ENCODE data around the gene AKAP17A.
"Not testable (repeated sequence)": the region's sequence is repeated elsewhere in the genome, so short reads cannot be mapped to it uniquely, and the experiment has no call there.

The AKAP17A gene, protein sequence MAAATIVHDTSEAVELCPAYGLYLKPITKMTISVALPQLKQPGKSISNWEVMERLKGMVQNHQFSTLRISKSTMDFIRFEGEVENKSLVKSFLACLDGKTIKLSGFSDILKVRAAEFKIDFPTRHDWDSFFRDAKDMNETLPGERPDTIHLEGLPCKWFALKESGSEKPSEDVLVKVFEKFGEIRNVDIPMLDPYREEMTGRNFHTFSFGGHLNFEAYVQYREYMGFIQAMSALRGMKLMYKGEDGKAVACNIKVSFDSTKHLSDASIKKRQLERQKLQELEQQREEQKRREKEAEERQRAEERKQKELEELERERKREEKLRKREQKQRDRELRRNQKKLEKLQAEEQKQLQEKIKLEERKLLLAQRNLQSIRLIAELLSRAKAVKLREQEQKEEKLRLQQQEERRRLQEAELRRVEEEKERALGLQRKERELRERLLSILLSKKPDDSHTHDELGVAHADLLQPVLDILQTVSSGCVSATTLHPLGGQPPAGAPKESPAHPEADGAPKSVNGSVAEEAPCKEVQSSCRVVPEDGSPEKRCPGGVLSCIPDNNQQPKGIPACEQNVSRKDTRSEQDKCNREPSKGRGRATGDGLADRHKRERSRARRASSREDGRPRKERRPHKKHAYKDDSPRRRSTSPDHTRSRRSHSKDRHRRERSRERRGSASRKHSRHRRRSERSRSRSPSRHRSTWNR

DNA sequence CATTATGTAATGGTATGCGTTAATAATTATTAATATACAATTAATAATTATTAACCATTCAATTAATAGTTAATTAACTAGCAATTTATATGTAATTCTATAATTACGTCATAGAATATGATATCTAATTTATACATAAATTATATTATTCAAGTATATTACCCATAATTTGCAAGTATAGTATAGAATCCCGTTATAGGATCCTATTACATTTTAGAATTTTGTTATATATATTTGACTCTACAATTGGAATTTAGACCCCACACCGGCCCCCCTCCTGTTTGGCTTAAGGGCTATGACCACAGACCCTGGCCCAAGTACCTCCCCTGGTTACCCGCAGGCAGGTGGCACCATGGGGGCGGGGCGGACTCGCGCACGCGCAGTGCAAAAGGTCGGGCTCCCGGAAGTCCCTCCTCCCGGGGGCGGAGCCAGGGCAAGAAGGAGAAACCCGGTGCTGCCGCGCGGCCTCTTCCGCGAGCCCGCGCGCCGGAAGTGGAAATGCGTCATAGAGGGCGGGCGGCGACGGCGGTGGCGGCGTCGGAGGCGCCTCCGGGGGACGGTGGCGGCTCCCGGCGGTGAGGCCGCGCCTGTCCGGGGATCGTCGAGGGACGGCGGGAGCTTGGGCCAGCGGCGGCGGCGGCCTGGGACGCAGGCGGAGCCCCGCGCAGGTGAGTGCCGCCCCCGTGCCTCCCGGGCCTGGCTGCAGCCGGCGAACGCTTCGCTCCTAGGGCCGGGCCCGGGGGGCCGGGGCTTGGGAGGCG is at the start of gene AKAP17A:
TSS of gene AKAP17A (plus strand) at position 503 of the 761 bp plus-strand sequence. CDS start 1,859 bp downstream, outside the sequence.
- DNase-seq: peak; percentile 96

DNA sequence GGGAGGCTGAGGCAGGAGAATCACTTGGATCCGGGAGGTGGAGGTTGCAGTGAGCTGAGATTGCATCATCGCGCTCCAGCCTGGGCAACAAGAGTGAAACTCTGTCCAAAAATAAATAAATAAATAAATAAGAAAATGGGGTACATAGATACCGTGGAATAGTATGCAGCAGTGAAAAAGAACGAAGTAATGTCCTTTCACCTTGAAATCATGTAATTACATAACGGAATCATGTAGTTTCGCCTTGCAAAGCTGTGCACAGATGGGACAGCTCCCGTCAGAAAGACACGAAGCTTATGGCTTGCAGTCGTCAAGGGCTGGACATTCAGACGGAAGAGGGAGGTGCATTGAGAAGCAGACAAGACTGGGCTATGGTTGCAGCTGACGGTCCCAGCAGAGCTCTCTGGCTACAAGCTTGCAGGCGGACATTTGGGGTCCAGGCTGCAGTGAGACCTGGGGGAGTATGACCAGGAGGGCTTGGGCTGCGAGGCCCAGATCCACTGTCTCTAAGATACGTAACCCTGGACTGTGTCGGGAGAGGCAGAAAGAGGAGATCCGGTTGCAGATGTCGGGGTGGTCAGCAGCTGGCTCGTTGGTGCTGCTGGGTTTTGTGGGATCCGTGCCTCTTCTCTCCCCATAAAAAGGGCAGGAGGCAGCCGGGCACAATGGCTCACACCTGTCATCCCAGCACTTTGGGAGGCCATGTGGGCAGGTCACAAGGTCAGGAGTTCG is 48.2 kb upstream of the AKAP17A start:
- no peak for DNase-seq

DNA sequence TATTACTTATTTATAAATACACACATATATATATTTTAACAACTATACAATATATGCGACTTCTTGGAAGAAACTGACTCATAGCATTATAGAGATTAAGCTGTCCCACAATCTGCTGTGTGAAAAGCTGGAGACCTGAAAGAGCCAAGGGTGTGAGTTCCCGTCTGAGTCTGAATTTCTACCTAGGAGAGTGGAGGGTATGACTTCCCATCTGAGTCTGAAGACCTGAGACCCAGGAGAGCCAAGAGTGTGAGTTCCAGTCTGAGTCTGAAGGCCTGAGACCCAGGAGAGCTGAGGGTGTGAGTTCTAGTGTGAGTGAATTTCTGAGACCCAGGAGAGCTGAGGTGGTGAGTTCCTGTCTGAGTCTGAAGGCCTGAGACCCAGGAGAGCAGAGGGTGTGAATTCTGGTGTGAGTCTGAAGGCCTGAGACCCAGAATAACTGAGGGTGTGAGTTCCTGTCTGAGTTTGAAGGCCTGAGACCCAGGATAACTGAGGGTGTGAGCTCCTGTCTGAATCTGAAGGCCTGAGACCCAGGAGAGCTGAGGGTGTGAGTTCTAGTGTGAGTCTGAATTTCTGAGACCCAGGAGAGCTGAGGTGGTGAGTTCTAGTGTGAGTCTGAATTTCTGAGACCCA is 45.5 kb upstream of the AKAP17A start:
- no peak for DNase-seq

DNA sequence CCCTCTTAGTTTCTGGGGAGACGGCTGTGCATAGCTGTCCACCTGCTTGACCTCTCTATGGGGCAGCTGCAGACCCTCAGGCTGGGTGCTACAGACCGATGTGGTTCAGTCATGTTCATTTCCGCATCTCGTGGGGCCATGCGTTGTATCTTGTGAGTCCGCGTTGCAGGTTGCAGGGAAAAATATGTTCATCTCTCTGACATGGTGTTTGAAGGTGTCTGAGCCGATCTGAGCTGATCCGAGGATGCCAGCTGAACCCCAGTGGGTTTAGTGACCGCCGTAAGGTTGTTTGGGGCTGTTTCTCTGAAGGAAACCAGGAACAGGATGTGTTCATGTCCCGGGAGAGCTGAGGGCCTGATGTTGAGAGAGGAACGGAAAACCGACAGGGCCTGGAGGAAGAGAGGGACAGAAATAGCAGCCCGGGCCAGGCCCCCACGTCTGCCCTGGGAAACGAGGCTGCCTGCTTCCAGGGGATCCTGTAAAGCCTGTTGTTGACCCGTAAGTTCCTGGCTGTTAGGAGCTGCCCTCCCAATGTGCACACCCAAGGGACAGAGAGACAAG is 44.6 kb upstream of the AKAP17A start:
- DNase-seq: no peak

DNA sequence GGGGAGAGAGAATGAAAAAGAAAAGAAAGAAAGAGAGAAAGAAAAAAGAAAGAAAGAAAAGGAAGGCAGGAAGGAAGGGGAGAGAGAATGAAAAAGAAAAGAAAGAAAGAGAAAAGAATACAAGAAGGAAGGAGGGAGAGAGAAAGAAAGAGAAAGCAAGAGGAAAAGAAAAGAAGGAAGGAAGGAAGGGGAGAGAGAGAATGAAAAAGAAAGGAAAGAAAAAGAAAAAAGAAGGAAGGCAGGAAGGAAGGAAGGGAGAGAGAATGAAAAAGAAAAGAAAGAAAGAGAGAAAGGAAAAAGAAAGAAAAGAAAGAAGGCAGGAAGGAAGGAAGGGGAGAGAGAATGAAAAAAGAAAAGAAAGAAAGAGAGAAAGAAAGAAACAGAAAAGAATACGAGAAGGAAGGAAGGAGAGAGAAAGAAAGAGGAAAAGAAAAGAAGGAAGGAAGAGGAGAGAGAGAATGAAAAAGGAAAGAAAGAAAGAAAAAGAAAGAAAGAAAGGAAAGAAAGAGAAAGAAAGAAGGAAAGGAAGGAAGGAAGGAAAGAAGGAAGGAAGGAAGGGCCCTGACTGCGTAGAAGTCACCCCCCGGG is 39.4 kb upstream of the AKAP17A start:
- DNase-seq: no peak

DNA sequence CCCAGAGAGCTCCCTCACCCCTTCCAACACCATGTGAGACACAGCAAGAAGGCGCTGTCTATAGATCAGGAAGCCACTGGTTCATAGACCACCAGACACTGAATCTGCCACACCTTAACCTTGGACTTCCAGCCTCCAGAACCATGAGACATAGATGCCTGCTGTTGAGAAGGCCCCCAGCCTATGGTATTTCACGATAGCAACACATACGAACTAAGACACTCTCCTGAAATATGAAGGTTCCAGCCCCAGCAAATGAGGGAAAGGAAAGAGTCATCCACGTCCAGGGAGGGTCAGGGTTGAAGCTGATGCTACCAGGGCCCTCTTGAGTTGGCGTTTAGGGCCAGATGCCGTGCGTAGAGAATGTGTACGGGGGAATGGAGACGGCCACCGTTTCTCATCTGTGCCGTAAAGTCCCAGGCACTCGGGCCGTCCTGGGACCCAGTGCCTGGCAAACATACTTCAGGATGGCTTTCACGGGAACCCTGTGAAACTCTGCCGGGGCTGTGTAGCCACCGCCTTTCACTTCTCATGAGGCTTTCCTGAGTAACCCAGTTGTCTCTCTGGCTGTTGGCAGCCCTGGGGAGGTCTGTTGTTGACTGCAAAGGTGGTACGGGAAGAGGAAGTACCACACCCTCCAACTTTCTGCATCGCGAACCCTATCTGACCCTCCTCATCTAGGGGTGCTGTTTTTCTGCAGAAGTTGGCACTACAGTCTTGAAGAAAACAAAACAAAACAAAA is 36.8 kb upstream of the AKAP17A start:
- peak; percentile 95 for DNase-seq

DNA sequence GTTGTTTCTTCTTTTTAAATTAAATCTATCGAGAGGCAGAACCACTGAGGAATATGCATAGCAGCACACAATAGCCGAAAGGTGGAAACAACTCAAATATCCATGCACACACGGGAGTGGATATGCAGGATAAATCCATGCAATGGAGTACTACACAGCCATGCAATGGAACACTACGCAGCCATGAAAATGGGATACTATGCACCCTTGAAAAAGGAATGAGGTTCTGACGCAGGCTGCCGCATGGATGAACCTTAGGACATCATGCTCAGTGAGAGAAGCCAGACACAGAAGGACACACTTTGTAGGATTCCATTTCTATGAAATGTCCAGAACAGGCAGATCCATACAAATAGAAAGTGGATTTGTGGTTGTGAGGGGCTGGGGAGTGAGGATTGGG is 36.0 kb upstream of the AKAP17A start:
- no peak for DNase-seq

DNA sequence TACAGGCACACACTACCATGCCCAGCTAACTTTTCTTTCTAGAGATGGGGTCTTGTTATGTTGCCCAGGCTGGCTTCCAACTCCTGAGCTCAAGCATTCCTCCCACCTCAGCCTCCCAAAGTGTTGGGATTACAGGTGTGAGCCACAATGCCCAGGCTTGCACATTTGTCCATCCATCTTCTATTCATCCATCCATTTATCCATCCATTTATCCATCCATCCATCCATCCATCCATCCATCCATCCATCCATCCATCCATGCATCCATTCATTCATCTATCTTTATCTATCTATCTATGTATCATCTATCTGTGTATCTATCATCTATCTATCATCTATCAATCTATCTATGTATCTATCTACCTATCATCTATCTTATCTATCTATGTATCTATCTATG is 34.0 kb upstream of the AKAP17A start:
- not testable (repeated sequence) for DNase-seq

DNA sequence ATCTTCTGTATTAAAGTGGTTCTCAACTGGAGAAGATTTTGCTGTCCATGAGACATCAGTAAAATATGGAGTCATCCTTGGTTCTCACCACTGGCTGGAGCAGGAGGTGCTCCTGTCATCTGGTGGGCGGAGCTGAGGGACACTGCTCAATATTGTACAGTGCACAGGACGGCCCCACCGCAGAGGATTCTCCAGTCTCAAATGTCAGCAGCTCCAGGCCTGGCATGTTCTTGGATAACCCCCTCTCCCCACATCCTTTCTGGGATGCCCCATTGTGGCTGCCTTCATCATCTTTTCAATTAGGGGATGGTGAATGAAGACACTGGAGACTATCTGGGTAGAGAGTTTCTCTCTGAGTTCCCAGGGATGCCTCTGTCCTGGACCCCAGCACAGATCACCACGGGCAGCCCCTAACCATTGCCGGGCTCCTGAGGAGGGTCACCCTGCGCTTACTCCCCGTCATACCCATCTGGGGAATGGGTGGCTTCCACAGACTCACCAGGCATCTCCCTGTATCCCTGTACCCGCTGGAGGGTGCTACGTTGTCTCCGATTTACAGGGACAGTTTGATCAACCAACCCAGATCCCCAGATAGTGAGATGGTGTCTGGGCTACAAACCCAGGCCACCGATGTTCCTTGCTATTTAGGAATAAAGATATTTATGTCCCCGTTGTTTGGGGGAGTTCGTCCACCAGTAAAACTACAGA is 32.5 kb upstream of the AKAP17A start:
- DNase-seq: no peak

DNA sequence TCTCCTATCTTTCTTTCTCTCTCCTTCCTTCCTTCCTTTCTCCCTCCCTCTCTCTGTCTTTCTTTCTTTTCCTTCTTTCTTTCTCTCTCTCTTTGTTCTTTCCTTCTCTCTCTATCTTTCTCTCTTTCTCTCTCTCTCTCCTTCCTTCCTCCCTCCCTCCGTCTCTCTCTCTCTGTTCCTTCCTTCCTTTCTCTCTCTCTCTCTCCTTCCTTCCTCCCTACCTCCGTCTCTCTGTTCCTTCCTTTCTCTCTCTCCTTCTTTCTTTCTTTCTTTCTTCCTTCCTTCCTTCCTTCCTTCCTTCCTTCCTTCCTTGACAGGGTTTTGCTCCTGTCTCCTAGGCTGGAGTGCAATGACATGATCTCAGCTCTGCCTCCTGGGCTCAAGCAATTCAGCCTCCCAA is 30.2 kb upstream of the AKAP17A start:
- no peak for DNase-seq

DNA sequence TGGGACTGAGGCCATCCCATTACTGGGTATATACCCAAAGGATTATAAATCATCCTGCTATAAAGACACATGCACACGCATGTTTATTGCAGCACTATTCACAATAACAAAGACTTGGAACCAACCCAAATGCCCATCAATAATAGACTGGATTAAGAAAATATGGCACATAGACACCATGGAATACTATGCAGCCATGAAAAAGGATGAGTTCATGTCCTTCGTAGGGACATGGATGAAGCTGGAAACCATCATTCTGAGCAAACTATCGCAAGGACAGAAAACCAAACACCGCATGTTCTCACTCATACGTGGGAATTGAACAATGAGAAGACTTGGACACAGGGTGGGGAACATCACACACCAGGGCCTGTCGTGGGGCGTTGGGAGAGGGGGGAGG is 27.3 kb upstream of the AKAP17A start:
- not testable (repeated sequence) for DNase-seq

DNA sequence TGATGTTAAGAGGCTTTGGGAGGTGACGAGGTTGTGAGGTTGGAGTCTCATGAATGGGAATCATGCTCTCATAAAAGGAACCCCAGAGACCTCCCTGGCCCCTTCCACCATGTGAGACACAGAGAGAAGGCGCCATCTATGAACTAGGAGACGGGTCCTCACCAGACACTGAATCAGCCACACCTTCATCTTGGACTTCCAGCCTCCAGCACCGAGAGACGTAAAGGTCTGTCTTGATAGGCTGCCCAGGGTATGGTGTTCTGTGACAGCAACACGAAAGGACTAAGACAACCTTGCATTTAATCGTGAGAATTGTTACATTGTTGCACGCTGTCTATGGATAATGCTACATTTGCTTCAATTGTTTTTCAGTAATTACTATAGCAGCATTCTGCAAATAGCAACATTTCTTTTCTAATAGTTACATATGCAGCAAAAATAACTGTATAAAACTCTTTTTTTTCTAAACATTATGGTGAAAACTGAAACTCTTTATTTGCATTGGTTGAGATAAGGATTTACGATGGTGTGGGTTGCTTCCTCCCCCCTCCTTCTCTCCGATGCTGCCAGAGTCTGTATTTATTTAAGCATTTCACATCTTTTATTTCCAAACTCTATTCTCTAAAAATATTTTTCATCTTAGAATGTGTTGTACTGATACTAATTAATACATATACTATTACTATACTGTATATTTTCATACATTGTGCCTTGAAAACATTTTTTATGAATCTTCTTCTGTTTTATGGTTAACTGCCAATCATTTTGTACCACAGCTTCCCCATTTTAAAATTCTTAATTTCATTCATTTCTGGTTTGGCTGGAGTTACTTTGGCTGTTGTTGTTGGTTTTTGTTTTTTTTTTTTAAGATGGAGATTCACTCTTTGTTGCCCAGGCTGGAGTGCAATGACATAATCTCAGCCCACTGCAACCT is 26.4 kb upstream of the AKAP17A start:
- no peak for DNase-seq

DNA sequence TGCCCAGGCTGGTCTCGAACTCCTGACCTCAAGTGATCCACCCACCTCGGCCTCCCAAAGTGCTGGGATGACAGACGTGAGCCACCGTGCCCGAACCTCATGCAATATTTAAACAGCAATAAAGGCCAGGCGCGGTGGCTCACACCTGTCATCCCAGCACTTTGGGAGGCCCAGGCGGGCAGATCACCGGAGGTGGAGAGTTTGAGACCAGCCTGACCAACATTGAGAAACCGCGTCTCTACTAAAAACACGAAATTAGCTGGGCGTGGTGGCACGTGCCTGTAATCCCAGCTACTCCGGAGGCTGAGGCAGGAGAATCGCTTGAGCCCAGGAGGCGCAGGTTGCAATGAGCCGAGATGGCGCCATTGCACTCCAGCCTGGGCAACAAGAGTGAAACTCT is 17.2 kb upstream of the AKAP17A start:
- DNase-seq: not testable (repeated sequence)

DNA sequence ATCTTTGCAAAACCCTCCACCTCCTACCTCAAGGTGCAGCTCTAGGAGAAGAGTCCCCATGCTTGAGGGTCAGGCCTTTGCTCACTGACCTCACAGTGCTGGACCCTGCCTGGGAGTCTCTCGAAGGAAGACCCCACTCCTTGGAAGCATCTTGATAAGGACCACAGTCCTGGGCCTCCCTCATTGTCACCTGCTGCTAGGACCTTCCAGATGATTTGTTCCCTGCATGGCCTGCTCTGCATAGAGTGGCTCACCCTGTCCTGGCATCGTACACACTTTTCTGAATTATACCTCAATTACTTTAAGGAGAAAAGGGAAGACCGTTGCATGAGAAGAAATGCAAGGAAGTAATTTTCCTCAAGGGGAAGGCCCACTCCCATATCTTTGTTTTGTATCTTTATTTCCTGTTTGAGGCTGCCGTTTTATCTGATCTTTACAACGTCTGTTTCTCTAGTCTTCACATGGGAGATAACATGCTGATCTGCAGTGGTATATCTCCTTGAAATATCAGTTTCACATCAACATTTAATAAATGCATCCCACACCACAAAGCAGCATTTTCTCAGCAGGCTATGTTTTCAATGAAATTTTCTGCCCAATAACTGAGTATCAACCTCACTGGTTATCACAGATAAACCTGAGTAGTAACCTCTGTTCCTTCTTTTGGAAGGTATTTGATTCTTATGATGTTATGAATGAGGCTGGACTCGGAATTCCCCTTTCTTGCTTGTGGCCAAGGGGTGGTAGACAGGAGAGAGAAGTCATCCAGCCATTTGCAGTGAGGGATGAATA is 15.0 kb upstream of the AKAP17A start:
- DNase-seq: peak; percentile 63

DNA sequence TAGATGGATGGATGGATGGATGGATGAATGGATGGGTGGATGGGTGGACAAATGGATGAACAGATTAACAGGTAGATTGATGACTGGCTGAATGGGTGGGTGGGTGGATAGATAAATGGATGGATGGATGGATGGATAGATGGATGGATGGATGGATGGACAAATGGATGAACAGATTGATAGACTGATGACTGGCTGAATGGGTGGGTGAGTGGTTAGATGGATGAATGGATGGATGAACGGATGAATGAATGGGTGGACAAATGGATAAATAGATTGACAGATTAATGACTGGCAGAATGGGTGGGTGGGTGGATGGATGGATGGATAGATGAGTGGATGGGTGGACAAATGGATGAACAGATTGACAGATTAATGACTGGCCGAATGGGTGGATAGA is 13.6 kb upstream of the AKAP17A start:
- no peak for DNase-seq

DNA sequence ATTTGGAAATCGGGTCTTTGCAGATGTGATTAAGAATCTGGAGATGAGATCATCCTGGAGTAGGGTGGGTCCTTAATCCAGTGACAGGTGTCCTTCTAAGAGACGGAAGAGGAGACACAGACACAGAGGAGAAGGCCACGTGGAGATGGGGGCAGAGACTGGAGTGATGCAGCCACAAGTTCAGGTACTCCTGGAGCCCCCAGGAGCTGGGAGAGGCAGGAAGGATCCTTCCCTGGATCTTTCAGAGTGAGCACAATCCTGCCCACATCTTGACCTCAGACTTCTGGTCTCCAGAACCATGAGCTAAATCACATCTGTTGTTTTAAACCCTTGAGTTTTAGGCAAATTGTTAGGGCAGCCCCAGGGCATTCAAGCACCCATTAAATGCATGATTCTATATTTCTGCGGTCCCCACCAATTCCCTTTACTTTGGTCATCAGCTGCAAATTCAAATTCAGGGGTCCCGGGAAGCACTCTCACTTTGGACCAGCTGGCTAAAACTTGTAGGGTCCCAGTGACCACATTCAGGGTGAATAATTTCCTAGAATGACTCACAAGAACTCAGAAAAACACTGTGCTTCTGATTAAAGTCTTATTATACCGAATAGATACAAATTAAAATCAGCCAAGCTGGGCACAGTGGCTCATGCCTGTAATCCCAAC is 12.8 kb upstream of the AKAP17A start:
- no peak for DNase-seq

DNA sequence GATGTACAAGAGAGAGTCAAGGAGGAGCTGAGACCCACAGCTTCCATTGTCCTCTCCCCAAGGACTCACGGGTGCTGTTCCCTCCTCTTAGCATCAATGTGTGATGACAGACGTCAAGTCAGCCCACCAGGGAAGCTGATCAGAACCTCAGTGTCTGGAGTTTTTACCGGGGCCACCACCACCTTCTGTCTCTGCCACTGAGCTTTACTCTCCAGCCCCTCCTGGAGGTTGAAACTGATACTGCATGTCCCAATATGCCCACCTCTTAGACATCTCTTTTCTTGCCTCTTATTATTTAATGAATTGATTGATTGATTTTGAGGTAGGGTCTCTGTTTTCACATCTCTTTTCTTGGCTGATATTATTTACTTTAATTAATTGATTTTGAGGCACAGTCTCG is 10.3 kb upstream of the AKAP17A start:
- peak; percentile 72 for DNase-seq

Measured in CD4-positive, alpha-beta T cell treated with Interleukin-4 for 4 hours (primary cell).